Suppressor macrophage (primary cell): Measurements from ENCODE around the gene NOC2L.
A peak's percentile ranks its signal among the peaks of the same experiment; 100 is the strongest.

Experiments
- DNase-seq, 4 experiments: peaks; one replicate each; pipeline ENCODE4 v3.0.0-alpha.2; 2020 to 2022

Gene NOC2L

DNA sequence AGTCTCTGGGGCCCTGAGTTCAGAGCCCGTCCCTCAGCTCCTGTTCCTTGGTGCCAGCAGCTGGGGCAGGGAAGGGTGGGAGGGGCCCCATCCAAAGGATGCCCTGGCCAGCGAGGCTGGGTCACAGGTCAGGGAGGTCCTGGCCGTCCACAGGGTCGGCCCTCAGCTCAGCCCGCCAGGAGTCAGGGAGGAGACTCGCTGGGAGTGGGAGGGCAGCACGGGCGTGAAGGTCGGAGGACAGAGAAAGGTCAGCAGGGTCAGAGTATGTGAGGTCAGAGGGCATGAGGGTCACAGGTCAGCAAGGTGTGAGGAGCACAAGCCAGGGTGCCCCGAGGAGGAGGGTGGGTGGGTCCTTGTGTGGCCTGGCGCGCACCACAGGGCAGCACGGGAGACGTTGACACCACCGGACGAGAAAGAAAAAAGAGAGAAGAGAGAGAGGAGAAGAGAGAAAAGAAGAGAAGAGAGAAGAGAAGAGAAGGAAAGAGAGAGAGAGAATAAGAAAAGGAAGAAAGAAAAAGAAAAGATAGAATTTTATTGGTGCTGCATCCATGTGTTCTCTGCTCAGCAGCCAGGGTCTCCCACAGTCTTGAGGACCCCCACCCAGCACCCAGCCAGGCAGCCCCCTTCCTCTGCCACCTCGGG is 15.8 kb upstream of the NOC2L start:
- DNase-seq: peak in 1 of 4 experiments; percentile 2

DNA sequence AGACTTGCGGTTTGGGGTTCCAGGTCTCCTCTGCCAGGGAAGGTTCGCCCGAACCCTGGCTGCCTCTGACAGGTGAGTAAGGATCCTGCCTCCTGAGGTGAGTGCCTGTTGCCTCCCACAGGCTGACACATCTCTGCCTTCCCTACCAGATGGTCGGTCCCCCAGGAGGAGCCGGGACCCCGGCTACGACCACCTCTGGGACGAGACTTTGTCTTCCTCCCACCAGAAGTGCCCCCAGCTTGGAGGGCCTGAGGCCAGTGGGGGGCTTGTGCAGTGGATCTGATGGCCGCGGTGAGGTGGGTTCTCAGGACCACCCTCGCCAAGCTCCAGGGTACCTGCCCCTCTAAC is 15.2 kb upstream of the NOC2L start:
- no peak for DNase-seq

DNA sequence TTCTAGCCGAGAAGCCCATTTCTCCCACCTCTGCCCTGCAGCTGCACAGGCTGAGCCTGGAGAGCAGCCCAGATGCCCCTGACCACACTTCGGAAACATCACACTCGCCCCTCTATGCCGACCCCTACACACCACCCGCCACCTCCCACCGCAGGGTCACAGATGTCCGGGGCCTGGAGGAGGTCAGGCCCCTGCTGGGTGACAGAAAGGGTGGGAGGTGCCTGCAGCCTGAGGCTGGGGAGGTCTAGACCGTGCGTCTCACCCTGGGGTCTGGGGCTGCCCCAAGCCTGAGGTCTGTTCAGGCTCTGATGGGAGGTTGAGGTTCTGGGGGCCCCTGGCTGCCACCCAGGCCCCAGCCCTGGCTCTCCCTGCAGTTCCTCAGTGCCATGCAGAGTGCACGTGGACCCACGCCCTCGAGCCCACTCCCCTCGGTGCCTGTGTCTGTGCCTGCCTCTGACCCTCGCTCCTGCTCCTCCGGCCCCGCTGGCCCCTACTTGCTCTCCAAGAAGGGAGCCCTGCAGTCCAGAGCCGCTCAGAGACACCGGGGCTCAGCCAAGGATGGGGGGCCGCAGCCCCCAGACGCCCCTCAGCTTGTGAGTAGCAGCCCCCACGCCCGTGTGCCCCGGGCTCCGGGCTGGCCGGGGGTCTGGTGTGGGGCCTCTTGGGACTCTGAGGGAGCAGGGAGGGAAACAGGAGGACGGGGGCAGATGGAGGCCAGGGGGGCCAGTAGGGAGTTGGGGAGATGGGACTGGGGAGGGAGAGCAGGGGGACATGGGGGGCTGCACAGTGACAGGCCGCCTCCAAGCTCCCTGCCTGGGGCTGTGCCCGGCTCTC is 14.6 kb upstream of the NOC2L start:
- DNase-seq: no peak

DNA sequence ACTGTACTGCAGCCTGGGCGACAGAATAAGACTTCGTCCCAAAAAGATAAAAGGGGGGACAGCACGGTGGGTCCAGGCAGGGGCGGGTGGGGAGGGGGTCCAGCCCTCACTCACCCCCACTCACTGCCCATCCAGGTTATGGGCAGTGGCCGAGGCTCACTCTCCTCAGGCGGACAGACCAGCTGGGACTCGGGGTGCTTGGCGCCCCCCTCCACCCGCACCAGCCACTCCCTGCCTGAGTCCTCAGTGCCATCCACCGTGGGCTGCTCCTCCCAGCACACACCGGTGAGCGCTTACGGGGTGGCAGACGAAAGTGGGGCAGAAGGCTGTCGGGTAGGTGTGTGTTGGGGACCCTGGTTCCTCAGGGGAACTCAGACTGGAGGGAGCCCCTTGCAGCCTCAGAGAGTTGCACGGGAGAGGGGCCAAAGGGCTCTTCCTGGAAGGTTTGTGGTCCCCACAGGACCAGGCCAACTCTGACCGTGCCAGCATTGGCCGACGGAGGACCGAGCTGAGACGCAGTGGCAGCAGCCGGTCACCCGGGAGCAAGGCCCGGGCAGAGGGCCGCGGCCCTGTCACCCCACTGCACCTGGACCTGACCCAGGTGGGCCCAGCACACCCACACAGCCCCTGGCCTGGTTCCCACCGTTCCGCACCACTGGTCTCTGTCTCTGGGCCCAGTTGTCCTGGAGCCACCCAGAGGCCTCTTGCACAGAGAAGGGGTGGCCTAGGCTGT is 13.8 kb upstream of the NOC2L start:
- DNase-seq: no peak

DNA sequence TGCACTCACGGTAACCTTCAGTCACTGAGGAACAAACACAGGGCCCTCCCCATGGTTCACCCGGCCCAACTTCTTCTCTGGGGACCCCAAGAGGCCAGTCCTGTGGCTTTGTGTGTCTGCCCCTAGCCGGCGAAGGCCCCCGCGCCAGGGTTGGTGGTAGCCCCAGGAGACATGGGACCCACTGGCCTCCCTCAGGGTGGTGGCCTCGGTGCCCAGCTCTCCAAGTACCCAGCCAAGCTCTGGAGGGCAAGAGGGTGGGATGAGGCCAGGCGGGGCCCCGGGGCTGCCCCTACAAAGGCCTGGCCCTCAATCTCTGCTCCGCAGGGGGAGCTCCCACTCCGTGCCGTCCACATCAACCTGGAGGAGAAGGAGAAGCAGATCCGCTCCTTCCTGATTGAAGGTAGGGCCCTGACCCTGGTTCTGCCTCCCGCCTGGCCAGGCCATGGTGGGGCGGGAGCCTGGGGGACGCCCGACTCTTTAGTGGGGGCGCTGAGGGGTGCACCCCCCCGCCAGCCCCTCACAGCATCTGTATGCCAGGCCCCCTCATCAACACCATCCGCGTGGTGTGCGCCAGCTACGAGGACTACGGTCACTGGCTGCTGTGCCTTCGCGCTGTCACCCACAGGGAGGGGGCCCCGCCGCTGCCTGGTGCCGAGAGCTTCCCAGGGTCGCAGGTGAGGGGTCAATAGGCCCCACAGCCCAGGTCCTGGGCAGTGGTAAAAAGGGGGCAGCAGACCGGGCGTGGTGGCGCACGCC is 12.9 kb upstream of the NOC2L start:
- DNase-seq: no peak

DNA sequence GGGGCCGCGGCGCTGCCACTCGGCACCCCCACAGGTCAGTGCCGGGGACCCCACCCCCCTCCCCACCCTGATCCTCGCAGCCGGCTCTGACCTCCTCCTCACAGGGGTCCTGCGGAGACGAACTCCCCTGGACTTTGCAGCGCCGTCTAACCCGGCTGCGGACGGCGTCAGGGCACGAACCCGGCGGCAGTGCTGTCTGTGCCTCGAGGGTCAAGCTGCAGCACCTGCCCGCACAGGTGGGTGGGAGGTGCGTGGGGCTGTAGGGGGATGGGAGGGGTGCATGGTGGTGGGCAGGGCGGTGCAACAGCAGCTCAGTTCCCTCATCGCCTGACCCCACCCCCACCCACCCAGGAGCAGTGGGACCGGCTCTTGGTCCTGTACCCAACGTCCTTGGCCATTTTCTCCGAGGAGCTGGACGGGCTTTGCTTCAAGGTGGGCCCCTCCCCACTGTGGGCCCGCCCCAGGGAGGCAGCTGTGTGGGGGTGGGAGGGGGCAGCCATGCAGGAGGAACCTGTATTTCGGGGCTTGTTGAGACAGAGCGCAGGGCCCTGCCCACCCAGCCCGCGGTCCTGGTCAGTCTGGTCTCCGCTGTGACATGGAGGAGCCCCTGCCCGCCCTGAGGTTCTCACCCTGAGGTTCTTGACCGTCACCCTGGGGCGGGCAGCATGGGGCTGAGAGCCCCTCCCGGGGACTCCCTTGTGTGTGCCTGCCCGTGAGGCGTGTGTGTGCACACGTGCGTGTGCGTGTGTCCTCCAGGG is 12.1 kb upstream of the NOC2L start:
- peak in 1 of 4 experiments; percentile 1 for DNase-seq

DNA sequence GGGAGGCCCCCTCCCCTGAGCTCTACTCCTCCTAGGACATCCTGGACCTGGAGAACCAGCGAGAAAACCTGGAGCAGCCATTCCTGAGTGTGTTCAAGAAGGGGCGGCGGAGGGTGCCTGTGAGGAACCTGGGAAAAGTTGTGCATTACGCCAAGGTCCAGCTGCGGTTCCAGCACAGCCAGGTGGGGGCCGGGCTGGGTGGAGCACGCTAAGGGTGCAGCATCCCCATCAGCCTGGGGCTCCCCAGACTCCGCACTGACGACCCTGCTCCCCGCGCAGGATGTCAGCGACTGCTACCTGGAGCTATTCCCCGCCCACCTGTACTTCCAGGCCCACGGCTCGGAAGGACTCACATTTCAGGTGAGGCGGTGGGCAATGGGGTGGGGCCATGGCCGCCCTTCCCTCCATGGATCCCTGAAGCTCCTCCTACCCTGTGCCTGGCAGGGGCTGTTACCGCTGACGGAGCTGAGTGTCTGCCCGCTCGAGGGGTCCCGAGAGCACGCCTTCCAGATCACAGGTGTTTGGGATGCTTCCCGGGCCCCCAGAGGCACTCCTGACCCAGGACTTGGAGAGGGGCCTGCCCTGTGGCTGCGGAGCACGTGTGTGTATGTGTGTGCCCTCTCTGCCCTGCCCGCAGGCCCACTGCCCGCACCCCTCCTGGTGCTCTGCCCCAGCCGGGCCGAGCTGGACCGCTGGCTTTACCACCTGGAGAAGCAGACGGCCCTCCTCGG is 11.4 kb upstream of the NOC2L start:
- DNase-seq: peak in 1 of 4 experiments; percentile 0

DNA sequence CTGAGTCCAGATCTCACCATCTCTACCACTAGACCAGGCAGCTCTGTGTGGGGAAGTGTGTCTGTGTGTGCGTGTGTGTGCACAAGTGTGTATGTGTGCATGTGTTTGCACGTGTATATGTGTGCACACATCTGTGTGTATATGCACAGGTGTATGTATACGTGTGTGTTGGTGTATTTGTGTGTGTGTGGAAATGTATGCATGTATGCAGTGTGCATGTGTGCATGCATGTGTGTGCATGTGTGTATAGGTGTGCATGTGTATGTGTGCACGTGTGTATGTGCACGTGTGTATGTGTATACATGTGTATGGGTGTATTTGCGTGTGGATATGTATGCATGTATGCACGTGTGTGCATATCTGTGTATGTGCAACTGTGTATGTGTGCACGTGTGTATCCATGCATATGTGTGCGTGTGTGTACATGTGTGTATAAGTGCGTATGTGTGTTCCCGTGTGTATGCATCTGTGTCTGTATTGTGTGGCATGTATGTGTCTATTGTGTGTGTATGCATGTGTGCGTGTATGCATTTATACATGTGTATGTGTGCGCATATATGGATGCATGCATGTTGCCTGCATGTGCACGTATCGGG is 10.3 kb upstream of the NOC2L start:
- DNase-seq: no peak

DNA sequence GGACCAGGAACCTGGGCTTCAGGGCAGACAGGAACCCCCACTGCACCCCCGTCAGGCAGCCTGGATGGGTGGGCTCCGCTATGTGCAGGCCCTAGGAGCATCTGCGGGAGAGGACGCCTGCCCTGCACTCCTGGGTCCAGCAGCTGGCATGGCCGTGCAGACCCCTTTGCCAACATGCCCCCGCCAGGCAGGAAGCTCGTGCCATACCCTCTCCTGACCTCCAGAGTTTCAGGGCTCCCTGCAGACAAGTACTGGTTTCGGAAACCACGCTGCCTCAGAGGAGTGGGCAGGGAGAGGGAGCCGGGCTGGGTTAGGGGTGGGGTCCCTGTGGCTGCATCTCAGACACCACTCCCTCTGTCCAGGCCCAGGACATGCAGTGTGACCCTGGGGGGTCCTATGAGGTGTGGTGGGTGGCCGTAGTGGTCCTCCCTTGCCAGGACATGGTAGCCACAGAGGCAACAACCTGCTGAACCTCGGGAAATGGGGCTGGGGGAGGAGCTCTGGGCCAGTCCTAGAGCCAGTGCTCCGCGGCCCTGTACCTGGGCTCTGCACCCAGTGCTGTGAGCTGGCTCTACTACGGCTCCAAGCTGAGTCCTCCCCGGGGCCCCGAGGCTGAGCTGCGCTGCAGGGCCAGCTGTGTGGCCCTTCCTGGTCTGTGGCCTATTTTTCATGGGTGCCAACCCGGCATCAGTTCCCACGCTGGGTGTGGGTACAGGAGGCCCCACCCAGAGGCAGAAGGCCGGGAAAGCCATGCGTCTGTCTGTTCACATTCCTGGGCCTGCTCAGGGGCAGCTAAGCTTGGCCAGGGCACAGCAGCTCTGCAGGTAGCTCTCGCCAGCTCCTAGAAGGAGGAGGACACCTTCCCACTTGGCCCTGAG is 8.6 kb upstream of the NOC2L start:
- DNase-seq: no peak

DNA sequence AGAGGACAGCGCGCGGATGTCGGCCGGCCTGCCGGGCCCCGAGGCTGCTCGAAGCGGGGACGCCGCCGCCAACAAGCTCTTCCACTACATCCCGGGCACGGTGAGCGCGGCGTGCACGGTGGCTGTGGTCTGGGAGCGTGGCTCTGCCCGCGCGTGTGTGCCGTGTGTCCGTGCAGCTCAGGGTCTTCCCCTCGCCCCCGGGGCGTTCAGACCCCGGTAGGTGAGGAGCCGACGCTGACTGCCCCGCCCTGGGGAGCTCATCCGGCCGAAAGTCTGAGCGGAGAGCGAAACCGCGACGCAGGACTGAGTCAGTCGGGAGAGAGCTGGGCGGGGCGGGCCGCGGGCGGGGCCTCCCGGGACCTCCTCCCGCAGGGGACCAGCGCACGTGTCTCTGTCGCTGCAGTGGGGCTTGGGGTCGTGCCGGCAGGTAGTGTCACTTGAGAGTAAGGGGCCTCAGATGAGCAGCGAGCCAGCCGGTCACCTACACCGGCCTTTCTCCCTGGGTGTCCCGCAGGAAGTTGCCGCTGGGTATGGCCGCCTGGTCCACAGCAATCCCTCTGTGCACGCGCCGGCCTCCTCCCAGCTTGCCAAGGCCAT is 7.7 kb upstream of the NOC2L start:
- DNase-seq: peak; percentile 49 to 79 (median 62)

DNA sequence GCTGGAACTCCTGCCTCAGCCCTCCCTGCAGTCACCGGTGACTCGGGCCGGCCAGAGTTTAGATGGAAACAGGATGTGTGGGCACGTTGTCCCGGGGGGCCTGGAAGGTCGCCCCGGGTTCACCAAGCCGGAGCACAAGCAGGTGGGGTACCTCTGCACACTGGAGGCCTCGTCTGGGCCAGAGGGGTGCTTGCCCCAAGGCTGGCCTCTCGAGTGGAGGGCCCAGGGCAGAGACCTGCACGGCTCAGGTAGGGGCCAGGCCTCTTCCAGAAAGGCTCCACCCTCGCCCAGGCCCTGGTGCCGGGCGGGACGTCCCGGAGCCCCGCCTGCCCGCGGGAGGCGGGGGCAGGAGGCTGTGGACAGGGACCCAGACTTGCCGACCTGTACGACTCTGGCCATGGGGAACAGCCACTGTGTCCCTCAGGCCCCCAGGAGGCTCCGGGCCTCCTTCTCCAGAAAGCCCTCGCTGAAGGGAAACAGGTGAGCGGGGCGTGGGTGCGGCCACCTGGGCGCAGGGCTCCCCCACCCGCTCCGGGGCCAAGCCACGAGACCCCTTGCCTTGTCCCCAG is 7.2 kb upstream of the NOC2L start, which contains the start of gene PLEKHN1:
Gene PLEKHN1 (plus strand): TSS at position 348 of the 569 bp plus-strand sequence. CDS start 50 bp downstream, at position 398.
- DNase-seq: peak in 3 of 4 experiments; percentile 27 to 66 (median 52)

DNA sequence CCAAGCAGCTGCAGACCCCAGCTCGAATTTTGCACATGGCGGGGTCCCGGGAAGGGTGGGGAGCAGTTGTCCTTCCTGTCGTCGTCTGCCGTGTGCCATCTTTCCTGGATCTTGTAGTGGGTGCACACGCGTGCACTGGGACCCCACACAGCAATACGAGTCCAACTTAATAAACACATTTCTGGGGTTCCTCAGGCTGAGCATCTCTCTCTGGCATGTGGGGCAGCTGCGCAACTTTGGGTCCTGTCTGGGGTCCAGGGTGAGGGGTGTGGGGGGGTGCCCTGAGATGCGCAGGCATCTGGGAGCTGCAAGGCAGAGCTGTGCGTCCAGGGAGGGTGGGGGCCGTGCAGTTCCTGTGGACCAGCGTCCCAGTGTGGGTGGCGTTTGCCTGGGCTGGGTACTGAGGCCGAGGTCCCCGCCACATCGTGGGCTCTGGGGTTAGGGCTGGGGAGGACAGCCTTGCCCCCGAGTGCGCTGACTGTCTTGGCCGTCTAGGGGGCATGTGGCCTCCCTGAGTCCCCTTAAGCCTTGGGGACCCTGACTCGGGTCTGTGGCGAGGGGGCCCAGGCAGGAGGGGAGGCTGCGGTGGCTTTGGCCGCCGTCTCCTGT is 6.6 kb upstream of the NOC2L start:
- DNase-seq: no peak

DNA sequence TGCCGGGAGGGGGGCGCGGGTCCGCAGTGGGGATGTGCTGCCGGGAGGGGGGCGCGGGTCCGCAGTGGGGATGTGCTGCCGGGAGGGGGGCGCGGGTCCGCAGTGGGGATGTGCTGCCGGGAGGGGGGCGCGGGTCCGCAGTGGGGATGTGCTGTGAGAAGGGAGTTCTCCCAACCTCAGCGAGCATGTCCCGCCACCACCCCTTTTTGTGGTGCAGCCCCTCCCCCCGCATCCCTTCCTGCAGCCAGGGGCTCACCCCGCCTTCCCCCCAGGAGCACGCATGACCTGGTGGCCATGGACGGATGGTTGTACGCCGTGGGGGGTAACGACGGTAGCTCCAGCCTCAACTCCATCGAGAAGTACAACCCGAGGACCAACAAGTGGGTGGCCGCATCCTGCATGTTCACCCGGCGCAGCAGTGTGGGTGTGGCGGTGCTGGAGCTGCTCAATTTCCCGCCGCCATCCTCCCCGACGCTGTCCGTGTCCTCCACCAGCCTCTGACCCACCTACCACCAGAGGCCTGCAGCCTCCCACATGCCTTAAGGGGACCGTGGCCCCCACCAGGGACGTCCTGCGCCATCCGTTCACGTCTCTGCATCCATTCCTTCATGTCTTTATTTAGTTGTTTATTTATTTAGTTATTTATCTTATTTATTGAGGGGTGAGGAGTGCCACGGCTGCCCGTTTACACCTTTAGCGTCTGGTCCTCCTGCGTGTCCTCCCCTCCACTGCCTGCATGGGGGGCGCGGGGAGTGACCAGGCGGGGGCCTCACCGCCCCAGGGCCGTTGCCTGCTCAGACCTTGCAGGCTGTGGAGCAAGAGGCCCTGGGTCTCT is 5.9 kb upstream of the NOC2L start:
- no peak for DNase-seq

DNA sequence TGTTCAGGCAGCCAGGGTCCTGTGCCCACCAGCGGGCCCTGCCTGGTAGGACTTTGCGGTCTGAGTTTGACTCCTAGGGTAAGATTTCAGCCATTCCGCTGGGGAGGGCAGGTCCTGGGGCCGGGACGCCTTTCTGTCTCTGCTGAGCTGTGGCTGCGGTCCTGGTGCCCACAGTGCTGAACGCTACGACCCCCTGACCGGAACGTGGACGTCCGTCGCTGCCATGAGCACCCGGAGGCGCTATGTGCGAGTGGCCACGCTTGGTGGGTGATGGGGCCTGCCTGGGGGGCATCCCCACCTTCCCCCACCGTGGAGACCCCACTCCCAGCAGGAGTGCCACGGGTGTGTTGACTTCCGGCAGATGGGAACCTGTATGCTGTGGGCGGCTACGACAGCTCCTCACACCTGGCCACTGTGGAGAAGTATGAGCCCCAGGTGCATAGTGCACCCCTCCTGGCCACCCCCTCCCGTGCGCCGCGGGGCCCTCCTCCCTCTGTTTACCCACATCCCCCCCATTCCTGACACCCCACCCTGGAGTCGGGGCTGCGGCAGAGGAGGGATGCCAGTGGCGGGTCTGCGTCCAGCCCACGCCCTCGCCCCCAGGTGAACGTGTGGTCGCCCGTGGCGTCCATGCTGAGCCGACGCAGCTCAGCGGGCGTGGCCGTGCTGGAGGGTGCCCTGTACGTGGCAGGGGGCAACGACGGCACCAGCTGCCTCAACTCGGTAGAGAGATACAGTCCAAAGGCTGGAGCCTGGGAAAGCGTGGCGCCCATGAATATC is 4.9 kb upstream of the NOC2L start:
- DNase-seq: no peak

DNA sequence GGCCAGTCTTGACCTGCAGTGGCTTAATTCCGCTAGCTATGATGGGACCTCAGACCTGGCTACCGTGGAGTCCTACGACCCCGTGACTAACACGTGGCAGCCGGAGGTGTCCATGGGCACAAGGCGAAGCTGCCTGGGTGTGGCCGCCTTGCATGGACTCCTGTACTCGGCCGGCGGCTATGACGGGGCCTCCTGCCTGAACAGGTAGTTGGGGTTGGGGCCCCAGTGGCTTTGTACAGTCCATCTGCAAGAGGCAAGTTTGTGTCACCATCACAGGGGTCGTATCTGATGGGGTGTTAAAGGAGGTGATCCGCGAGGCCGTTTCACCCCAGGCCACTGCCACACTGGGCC is 4.2 kb upstream of the NOC2L start:
- DNase-seq: no peak

DNA sequence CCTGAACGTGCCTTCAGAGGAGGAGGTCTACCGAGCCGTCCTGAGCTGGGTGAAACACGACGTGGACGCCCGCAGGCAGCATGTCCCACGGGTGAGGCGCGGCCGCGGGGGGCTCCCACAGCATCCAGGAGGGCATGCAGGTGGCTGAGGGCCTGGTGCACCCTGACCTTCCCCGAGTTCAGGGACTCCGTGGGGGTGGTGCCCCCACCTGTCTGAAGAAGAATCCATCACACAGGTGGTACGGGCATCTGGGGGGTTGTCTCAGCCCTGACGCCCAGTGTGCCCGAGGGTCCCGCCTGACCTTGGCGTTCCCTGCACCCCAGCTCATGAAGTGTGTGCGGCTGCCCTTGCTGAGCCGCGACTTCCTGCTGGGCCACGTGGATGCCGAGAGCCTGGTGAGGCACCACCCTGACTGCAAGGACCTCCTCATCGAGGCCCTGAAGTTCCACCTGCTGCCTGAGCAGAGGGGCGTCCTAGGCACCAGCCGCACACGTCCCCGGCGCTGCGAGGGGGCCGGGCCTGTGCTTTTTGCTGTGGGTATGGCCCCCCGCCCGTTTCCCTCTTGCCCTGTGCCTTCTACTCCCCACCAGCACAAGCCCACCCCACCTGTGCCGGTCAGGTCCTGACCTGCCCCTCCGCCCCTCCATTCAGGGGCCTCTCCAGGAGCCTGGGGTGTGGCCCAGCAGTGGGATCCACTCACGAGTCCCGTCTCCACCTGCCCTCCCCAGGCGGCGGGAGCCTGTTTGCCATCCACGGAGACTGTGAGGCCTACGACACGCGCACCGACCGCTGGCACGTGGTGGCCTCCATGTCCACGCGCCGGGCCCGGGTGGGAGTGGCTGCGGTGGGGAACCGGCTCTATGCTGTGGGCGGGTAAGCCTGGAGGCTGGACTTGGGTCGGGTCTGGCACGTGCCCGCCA is 3.6 kb upstream of the NOC2L start:
- no peak for DNase-seq
